Mucosa of gallbladder (tissue), 1 donor: ENCODE results near the gene GALNT5. TPM values are rescaled to one million over a fixed set of nuclear protein-coding genes. Genes with fewer than 3 reads are reported as not detected.
"Not testable (repeated sequence)": the region's sequence is repeated elsewhere in the genome, so short reads cannot be mapped to it uniquely, and the experiment has no call there.

Experiments
- DNase-seq: peaks from one replicate; pipeline ENCODE4 v3.0.0-alpha.2; 2020; ENCODE audit warnings: low spot score
- total RNA-seq: library from RNA; stranded (reverse); gene quantifications from one replicate; pipeline ENCODE4 v1.2.1, GENCODE V29; 2021
- donor health status: DM: no; HTN: no; CAD: no.

GALNT5 gene
- total RNA-seq, 1 donor from 2014 or later, result 11.7 TPM

- no peak for DNase-seq
Measured at GRCh38 chr2:157326698-157327097, 69.2 kb downstream of the GALNT5 start.

- no peak for DNase-seq
Measured at GRCh38 chr2:157327200-157327599, 69.7 kb downstream of the GALNT5 start.

GRCh38 chr2:157327621-157328500 is 70.4 kb downstream of the GALNT5 start:
- peak; percentile 73 for DNase-seq

- DNase-seq, result peak; percentile 36
Measured at GRCh38 chr2:157329524-157329923, 72.0 kb downstream of the GALNT5 start.

- no peak for DNase-seq
Measured at GRCh38 chr2:157333304-157334047, 76.0 kb downstream of the GALNT5 start.

- no peak for DNase-seq
Measured at GRCh38 chr2:157334335-157334734, 76.8 kb downstream of the GALNT5 start.

GRCh38 chr2:157334797-157335196 is 77.3 kb downstream of the GALNT5 start:
- no peak for DNase-seq

GRCh38 chr2:157336137-157337010 is 78.9 kb downstream of the GALNT5 start:
- no peak for DNase-seq

- DNase-seq, result no peak
Measured at GRCh38 chr2:157337978-157338377, 80.5 kb downstream of the GALNT5 start.

- DNase-seq, result no peak
Measured at GRCh38 chr2:157339965-157340655, 82.6 kb downstream of the GALNT5 start.

- not testable (repeated sequence) for DNase-seq
Measured at GRCh38 chr2:157341381-157341780, 83.9 kb downstream of the GALNT5 start.

- no peak for DNase-seq
Measured at GRCh38 chr2:157345647-157346389, 88.3 kb downstream of the GALNT5 start.

GRCh38 chr2:157348291-157348921 is 90.9 kb downstream of the GALNT5 start:
- DNase-seq, result no peak

- DNase-seq, result no peak
Measured at GRCh38 chr2:157349949-157350515, 92.5 kb downstream of the GALNT5 start.

GRCh38 chr2:157355618-157356017 is 98.1 kb downstream of the GALNT5 start:
- DNase-seq, result no peak

- no peak for DNase-seq
Measured at GRCh38 chr2:157359628-157360027, 102.1 kb downstream of the GALNT5 start.

- no peak for DNase-seq
Measured at GRCh38 chr2:157361526-157361925, 104.0 kb downstream of the GALNT5 start.

GRCh38 chr2:157362627-157363026 is 105.1 kb downstream of the GALNT5 start:
- no peak for DNase-seq

- DNase-seq, result no peak
Measured at GRCh38 chr2:157363612-157364101, 106.2 kb downstream of the GALNT5 start.
